Uterus (tissue), 4 donors: ENCODE results near the gene LRP2BP. TPM values are rescaled to one million over a fixed set of nuclear protein-coding genes. Genes with fewer than 3 reads are reported as not detected.

ENCODE experiments used
- DNase-seq, 2 donors: peaks; one replicate each; pipeline ENCODE4 v3.0.0-alpha.2; 2019 to 2020
- H3K27ac ChIP-seq, 2 donors: fragments of 200-600 bp; sonication (generic); 1 replicate in 1 of 2; 2 replicates in 1 of 2; pipeline ENCODE4 v1.5.1; 2016 to 2018
- H3K27me3 ChIP-seq, 2 donors: fragments of 200-600 bp; sonication (generic); one replicate each; pipeline ENCODE4 v1.5.1; 2018 to 2019; ENCODE audit warnings: control low read depth in 1 of 2
- H3K36me3 ChIP-seq, 2 donors: fragments of 200-600 bp; sonication (generic); one replicate each; pipeline ENCODE4 v1.5.1; 2019; ENCODE audit warnings: control low read depth in 1 of 2
- H3K4me1 ChIP-seq, 2 donors: fragments of 200-600 bp; sonication (generic); one replicate each; pipeline ENCODE4 v1.5.1; 2018 to 2019; ENCODE audit warnings: control low read depth in 1 of 2
- H3K4me3 ChIP-seq, 2 donors: fragments of 200-600 bp; sonication (generic); 1 replicate in 1 of 2; 2 replicates in 1 of 2; pipeline ENCODE4 v1.5.1; 2018 to 2019; ENCODE audit warnings: mild to moderate bottlenecking in 1 of 2
- H3K9me3 ChIP-seq, 2 donors: fragments of 200-600 bp; sonication (generic); one replicate each; pipeline ENCODE4 v1.5.1; 2019; ENCODE audit warnings: control low read depth in 1 of 2
- CTCF ChIP-seq, 4 experiments: fragments of 200-600 bp in 2 of 4; fragments of 450-650 bp in 2 of 4; sonication (generic) in 2 of 4; IDR thresholded peaks; one replicate each; pipeline ENCODE4 v1.5.1; 2016 to 2019; ENCODE audit warnings: antibody characterized with exemption in 4 of 4, mild to moderate bottlenecking in 2 of 4, moderate library complexity in 1 of 4
- POLR2A ChIP-seq, 2 donors: fragments of 450-650 bp; IDR thresholded peaks; one replicate each; pipeline ENCODE4 v1.6.1; 2016; ENCODE audit warnings: antibody characterized with exemption in 2 of 2, mild to moderate bottlenecking in 1 of 2, moderate library complexity in 1 of 2
- intact Hi-C: fragments of 100-400 bp; cut with DNase I; formaldehyde crosslinking; loops from one replicate; pipeline ENCODE4 v1.15.1; 2023; ENCODE audit warnings: low total_unique reads
- total RNA-seq, 4 donors: library from RNA; depleted of rRNA in 3 of 4; stranded (reverse); fragments of >200 nt in 3 of 4; gene quantifications; one replicate each; pipeline versions ENCODE4 v1.1.0 to v1.2.4, GENCODE V29; 2014 to 2023
- donor health status: DM: yes; HTN: yes; CAD: no.

LRP2BP gene
- total RNA-seq, 4 donors from 2014 or later: 1.2 to 3.3 (median 2.0) TPM

DNA sequence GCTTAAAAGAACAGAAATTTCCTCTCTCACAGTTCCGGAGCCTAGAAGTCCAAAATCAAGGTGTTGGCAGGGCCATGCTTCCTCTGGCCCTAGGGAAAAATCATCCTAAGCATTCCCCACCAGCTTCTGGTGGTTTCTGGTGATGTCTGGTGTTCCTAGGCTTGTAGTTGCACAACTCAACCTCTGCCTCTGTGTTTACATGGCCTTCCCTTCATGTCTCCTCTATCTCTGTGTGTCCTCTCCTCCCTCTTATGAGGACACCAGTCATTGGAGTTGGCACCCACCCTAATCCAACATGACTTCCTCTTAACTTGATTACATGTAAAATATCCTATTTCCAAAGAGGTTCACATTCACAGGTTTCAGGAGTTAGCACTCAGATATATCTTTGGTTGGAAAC, 15.4 kb downstream of the LRP2BP start:
- no peaks in the 10 kb centered on the region for H3K27me3 ChIP-seq
- intact Hi-C loops: no loop called here

GRCh38 chr4:185379326-185380295, 16.1 kb downstream of the LRP2BP start:
- no peak for TF ChIP-seq POLR2A (IDR thresholded peaks at IDR 0.05)
- no peak for TF ChIP-seq CTCF (IDR thresholded peaks at IDR 0.05)
- Histone ChIP-seq H3K9me3 (no peaks in the 10 kb centered on the region), H3K27me3 (no peaks in the 10 kb centered on the region), H3K4me3 (no peak overlapping the region), H3K4me1 (no peaks in the 10 kb centered on the region), H3K27ac (no peak overlapping the region), H3K36me3 (no peaks in the 10 kb centered on the region)
- no peak for DNase-seq
- intact Hi-C loops: no loop called here

More for the DNA sequence above, 15.4 kb downstream of the LRP2BP start:
- no peak overlapping the region for H3K4me3 ChIP-seq
- no peak for DNase-seq
- H3K9me3 ChIP-seq: no peaks in the 10 kb centered on the region
- no peaks in the 10 kb centered on the region for H3K36me3 ChIP-seq
- no peak for TF ChIP-seq CTCF (IDR thresholded peaks at IDR 0.05)
- TF ChIP-seq POLR2A (IDR thresholded peaks at IDR 0.05): no peak
- no peaks in the 10 kb centered on the region for H3K4me1 ChIP-seq
- no peak overlapping the region for H3K27ac ChIP-seq

GRCh38 chr4:185378264-185378663, 17.5 kb downstream of the LRP2BP start:
- Histone ChIP-seq H3K36me3 (no peaks in the 10 kb centered on the region), H3K4me3 (no peak overlapping the region), H3K9me3 (no peaks in the 10 kb centered on the region), H3K27me3 (no peaks in the 10 kb centered on the region), H3K4me1 (no peaks in the 10 kb centered on the region), H3K27ac (no peak overlapping the region)
- intact Hi-C loops: no loop called here
- no peak for DNase-seq
- TF ChIP-seq POLR2A (IDR thresholded peaks at IDR 0.05): no peak
- TF ChIP-seq CTCF (IDR thresholded peaks at IDR 0.05): no peak

- intact Hi-C loops: no loop called here
- Histone ChIP-seq H3K4me3 (no peak overlapping the region), H3K9me3 (no peaks in the 10 kb centered on the region), H3K36me3 (no peaks in the 10 kb centered on the region), H3K4me1 (no peaks in the 10 kb centered on the region), H3K27ac (no peak overlapping the region), H3K27me3 (no peaks in the 10 kb centered on the region)
- no peak for DNase-seq
- TF ChIP-seq CTCF (IDR thresholded peaks at IDR 0.05): no peak
- TF ChIP-seq POLR2A (IDR thresholded peaks at IDR 0.05): no peak
These were observed 21.2 kb downstream of the LRP2BP start for GRCh38 chr4:185374573-185374972.

DNA sequence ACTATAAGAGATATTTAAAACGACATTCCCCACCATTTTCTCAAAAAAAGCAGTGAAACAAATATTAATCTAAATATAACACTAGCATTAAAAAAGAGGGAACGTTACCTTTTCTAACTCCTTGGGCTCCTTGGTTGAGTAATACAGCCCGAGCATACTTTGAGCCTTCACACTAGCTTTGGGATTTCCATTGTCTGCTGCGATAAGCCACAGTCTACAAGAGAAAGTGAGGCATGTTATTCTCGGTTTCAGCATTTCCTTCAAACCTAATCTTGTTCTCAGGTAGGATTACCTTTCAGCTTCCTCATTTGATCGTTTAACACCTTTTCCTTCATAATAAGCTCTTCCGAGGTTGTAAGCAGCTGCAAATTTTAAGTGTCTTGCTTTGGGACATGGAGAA, 21.7 kb downstream of the LRP2BP start:
- H3K36me3 ChIP-seq: no peaks in the 10 kb centered on the region
- TF ChIP-seq POLR2A (IDR thresholded peaks at IDR 0.05) (no peak), CTCF (IDR thresholded peaks at IDR 0.05) (no peak)
- no peak overlapping the region for H3K4me3 ChIP-seq
- no peaks in the 10 kb centered on the region for H3K27me3 ChIP-seq
- H3K4me1 ChIP-seq: no peaks in the 10 kb centered on the region
- no peak overlapping the region for H3K27ac ChIP-seq
- DNase-seq: no peak
- no peaks in the 10 kb centered on the region for H3K9me3 ChIP-seq
- intact Hi-C loops: no loop called here
